CD4-positive, alpha-beta T cell (primary cell): Measurements from ENCODE around the gene EPDR1. TPM values are rescaled to one million over a fixed set of nuclear protein-coding genes. Genes with fewer than 3 reads are reported as not detected.

Experiments
- ATAC-seq: fragments of 200-7000 bp; cut with Tn5 transposase; one replicate; pipeline ENCODE4 v1.10.0; 2022; ENCODE audit warnings: mild to moderate bottlenecking; ENCODE audit not compliant: poor library complexity
- CTCF ChIA-PET: fragments of 350-600 bp; sonication (Branson Sonifier 250); formaldehyde crosslinking; loops from one replicate; lab custom pipeline; 2021; ENCODE audit warnings: antibody characterized with exemption, inconsistent platforms; lab: Charles Lee
- POLR2A ChIA-PET: fragments of 350-600 bp; sonication (Branson Sonifier 250); formaldehyde crosslinking; loops from one replicate; lab custom pipeline; 2021; ENCODE audit warnings: antibody characterized with exemption, inconsistent platforms; lab: Charles Lee
- DNase-seq, 14 experiments: peaks; one replicate each; pipeline ENCODE4 v3.0.0-alpha.2; 2013 to 2020; ENCODE audit warnings: mixed read lengths in 2 of 14
- H3K27ac ChIP-seq, 2 donors: one replicate each; pipeline versions ENCODE4 v1.5.1 to v1.7.0; 2013; ENCODE audit warnings: low read length in 2 of 2, low read depth in 1 of 2, mild to moderate bottlenecking in 1 of 2
- H3K27me3 ChIP-seq, 2 experiments: 1 replicate in 1 of 2; 2 replicates in 1 of 2; pipeline versions ENCODE4 v1.6.1 to v1.7.0; 2013; ENCODE audit warnings: low read length in 2 of 2, control low read depth in 1 of 2, mild to moderate bottlenecking in 1 of 2, moderate library complexity in 1 of 2; ENCODE audit not compliant: insufficient read depth in 2 of 2, control insufficient read depth in 1 of 2
- H3K36me3 ChIP-seq: one replicate; pipeline ENCODE4 v1.6.1; 2013; ENCODE audit warnings: low read length, control low read depth; ENCODE audit not compliant: insufficient read depth
- H3K4me1 ChIP-seq: one replicate; pipeline ENCODE4 v1.6.1; 2013; ENCODE audit warnings: low read length, control low read depth; ENCODE audit not compliant: insufficient read depth
- H3K4me3 ChIP-seq: one replicate; pipeline ENCODE4 v1.5.1; 2013; ENCODE audit warnings: mild to moderate bottlenecking, low read length, moderate library complexity
- H3K9me3 ChIP-seq, 2 experiments: 1 replicate in 1 of 2; 2 replicates in 1 of 2; pipeline versions ENCODE4 v1.6.1 to v1.7.0; 2013; ENCODE audit warnings: low read length in 2 of 2, mild to moderate bottlenecking in 2 of 2, control low read depth in 1 of 2, moderate library complexity in 1 of 2; ENCODE audit not compliant: control insufficient read depth in 1 of 2, insufficient read depth in 1 of 2
- H3K27ac Mint-ChIP-seq: one replicate; pipeline ENCODE4 v1.8.0; 2020; ENCODE audit warnings: mixed read lengths
- H3K27me3 Mint-ChIP-seq: one replicate; pipeline ENCODE4 v1.8.0; 2021; ENCODE audit warnings: mixed read lengths
- H3K36me3 Mint-ChIP-seq: one replicate; pipeline ENCODE4 v1.8.0; 2021; ENCODE audit warnings: low read depth, mixed read lengths
- H3K4me1 Mint-ChIP-seq: one replicate; pipeline ENCODE4 v1.8.0; 2021; ENCODE audit warnings: low read depth, mixed read lengths
- H3K4me3 Mint-ChIP-seq: one replicate; pipeline ENCODE4 v1.8.0; 2020; ENCODE audit warnings: mild to moderate bottlenecking, mixed read lengths
- H3K9me3 Mint-ChIP-seq: one replicate; pipeline ENCODE4 v1.8.0; 2020; ENCODE audit warnings: mixed read lengths
- CTCF ChIP-seq: fragments of 200-600 bp; IDR thresholded peaks from one replicate; pipeline ENCODE4 v1.8.0; 2022; ENCODE audit warnings: antibody characterized with exemption, mild to moderate bottlenecking
- intact Hi-C, 2 experiments: fragments of 100-400 bp; cut with DNase I in 1 of 2; cut with micrococcal nuclease in 1 of 2; formaldehyde crosslinking; loops; one replicate each; pipeline versions ENCODE4 v1.15.1 to v1.9.0; 2023 to 2025; cut with DNase I, micrococcal nuclease
- total RNA-seq, 174 experiments: library from RNA in 2 of 174; stranded (reverse) in 2 of 174; gene quantifications; one replicate each; pipeline ENCODE4 v1.2.3 and lab custom pipeline; 2021 to 2026

Gene EPDR1
- total RNA-seq, 2 experiments from 2014 or later, result not detected

DNA sequence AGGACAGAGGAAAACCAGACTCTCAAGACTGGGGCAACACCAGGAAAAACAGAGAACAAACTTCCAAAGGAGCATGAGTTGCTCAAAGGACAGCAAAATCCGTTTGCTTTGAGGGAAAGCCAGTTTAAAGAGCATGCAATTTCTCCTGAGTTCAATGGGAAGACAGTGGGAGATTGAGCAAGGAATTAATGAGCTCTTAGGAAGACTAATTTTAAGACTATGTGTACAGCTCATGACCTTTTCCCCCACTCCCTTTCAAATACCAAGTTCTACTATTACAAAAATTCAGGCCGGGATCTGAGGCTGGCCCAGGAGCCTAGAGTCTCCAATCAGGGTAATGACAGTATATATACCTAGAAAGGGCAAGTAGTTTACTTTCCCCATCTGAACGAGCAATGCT, 79.2 kb downstream of the EPDR1 start:
- Mint-ChIP-seq H3K4me1 (no peaks in the 10 kb centered on the region), H3K9me3 (peaks cover 6% of the 10 kb centered on the region), H3K4me3 (no peak overlapping the region), H3K36me3 (no peaks in the 10 kb centered on the region), H3K27me3 (no peaks in the 10 kb centered on the region), H3K27ac (no peak overlapping the region)
- H3K9me3 ChIP-seq, result peaks cover 0 to 3% of the 10 kb centered on the region in 2 experiments
- DNase-seq (no peak), ATAC-seq (no peak)
- ChIA-PET CTCF (interaction anchor here (1.7 kb wide), 1 partner anchor 14 kb away, joined by 3 read pairs; no protein-coding TSS in a partner anchor), POLR2A (no interaction called here)
- H3K4me1 ChIP-seq, result no peaks in the 10 kb centered on the region
- intact Hi-C loops, result no loop called here
- TF ChIP-seq CTCF, result no peak
- no peaks in the 10 kb centered on the region for H3K27me3 ChIP-seq
- no peaks in the 10 kb centered on the region for H3K36me3 ChIP-seq
- H3K4me3 ChIP-seq, result no peak overlapping the region
- H3K27ac ChIP-seq, result no peak overlapping the region

GRCh38 chr7:38000272-38000671, 79.8 kb downstream of the EPDR1 start:
- Histone ChIP-seq H3K27me3 (no peaks in the 10 kb centered on the region), H3K9me3 (no peaks in the 10 kb centered on the region), H3K4me1 (no peaks in the 10 kb centered on the region), H3K27ac (no peak overlapping the region), H3K4me3 (no peak overlapping the region), H3K36me3 (no peaks in the 10 kb centered on the region)
- Mint-ChIP-seq H3K27ac (no peak overlapping the region), H3K36me3 (no peaks in the 10 kb centered on the region), H3K27me3 (no peaks in the 10 kb centered on the region), H3K9me3 (peaks cover 6% of the 10 kb centered on the region), H3K4me1 (no peaks in the 10 kb centered on the region), H3K4me3 (no peak overlapping the region)
- TF ChIP-seq CTCF, result no peak
- intact Hi-C loops, result no loop called here
- ATAC-seq (no peak), DNase-seq (no peak)
- ChIA-PET POLR2A (no interaction called here), CTCF (interaction anchor here (1.7 kb wide), 1 partner anchor 15 kb away, joined by 3 read pairs; no protein-coding TSS in a partner anchor)

Other genes starting within 250 kb of the EPDR1 start
- gene GPR141, start 236.9 kb upstream of the EPDR1 start, total RNA-seq, result not detected
- gene NME8, start 72.0 kb upstream of the EPDR1 start, total RNA-seq, result not detected
- not detected for gene SFRP4, start 3.8 kb upstream of the EPDR1 start, total RNA-seq